Measurements from ENCODE around the gene ACAP2. TPM values are rescaled to one million over a fixed set of nuclear protein-coding genes. Genes with fewer than 3 reads are reported as not detected.

Gene ACAP2
- total RNA-seq, 4 donors from 2014 or later, result 52.9 to 62.0 (median 56.2) TPM

- TF ChIP-seq CTCF (IDR thresholded peaks at IDR 0.05), result no peak
- no peak for TF ChIP-seq POLR2A (IDR thresholded peaks at IDR 0.05)
- intact Hi-C loops (cut with DNase I; ENCODE audit: low total_unique reads), result no loop called here
- no peak for DNase-seq (ENCODE audit: low spot score in 2 of 2)
- WGBS, 2 donors, result 76 to 77% methylated on average over 6 of the region's 6 CpGs
- no peak overlapping the region for H3K4me3 ChIP-seq (ENCODE audit: low read depth, poor library complexity, severe bottlenecking)
Observed at GRCh38 chr3:195312714-195313113, 130.1 kb downstream of the ACAP2 start.

DNA sequence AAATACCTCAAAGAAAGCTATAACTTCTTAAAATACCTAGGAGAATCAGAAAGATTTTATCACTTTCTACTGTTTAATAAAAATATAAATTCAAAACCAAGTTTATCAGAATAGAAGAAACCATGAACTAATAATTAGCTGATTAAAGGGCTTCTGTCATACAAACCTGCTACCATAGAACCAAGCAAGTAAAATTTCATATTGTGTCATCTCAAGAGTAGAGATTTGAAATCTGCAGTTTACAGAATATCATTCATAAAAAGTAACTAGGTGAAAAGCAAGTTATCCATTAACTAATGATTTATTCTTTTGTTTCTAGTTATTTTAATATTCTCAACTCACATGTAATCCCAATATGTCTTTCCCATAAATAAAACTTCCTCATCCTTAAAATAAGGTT lies 135.1 kb downstream of the ACAP2 start:
- DNase-seq (ENCODE audit: low spot score in 2 of 2), result no peak
- H3K4me3 ChIP-seq (ENCODE audit: low read depth, poor library complexity, severe bottlenecking), result no peak overlapping the region
- TF ChIP-seq CTCF (IDR thresholded peaks at IDR 0.05), result no peak
- no peak for TF ChIP-seq POLR2A (IDR thresholded peaks at IDR 0.05)
- intact Hi-C loops (cut with DNase I; ENCODE audit: low total_unique reads), result no loop called here

DNA sequence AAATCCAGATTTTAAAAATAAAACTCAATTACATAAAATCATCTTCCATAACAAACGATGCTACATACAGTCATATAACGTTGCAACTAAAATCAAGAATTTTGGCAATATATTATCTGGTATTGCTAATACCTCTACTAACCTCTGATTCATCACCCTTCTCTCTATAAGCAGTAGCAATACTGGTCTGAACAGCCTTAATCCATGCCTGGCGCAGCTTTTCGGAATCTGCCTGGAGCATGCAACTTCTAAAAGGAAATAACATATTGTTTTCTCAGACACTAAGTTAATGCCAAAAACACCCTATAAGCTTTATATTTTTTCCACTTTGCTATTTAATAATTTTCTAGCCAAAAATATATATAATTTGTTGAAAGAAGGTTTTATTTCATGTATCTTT lies 136.5 kb downstream of the ACAP2 start:
- intact Hi-C loops (cut with DNase I; ENCODE audit: low total_unique reads), result no loop called here
- 91% methylated on average over 4 of the region's 4 CpGs for WGBS, 2 donors

DNA sequence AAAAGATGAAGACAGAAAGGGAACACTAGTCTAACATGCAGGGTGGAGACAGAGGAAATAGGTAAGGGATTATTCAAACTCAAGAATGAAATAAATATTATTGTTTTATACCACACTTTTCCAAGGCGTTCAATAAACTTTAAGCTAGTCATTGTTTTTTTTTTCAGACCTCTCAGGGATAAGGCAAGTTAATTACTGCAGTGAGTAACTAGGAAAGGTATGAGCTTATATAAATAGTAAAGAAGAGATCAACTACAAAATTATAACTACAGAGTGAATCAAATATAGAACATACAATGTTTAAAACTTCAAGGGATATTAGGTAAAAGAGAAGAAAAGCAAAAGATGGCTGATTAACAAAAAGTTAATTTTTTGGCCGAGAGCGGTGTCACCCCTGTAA lies 140.4 kb downstream of the ACAP2 start:
- intact Hi-C loops (cut with DNase I; ENCODE audit: low total_unique reads), result no loop called here
- DNase-seq (ENCODE audit: low spot score in 2 of 2), result no peak
- 94 to 98% methylated on average over 3 of the region's 3 CpGs for WGBS, 2 donors
- TF ChIP-seq CTCF (IDR thresholded peaks at IDR 0.05) (no peak), POLR2A (IDR thresholded peaks at IDR 0.05) (no peak)
- no peak overlapping the region for H3K4me3 ChIP-seq (ENCODE audit: low read depth, poor library complexity, severe bottlenecking)

More for the DNA sequence above, 136.5 kb downstream of the ACAP2 start:
- H3K4me3 ChIP-seq (ENCODE audit: low read depth, poor library complexity, severe bottlenecking), result no peak overlapping the region
- DNase-seq (ENCODE audit: low spot score in 2 of 2), result no peak
- TF ChIP-seq CTCF (IDR thresholded peaks at IDR 0.05) (no peak), POLR2A (IDR thresholded peaks at IDR 0.05) (no peak)

DNA sequence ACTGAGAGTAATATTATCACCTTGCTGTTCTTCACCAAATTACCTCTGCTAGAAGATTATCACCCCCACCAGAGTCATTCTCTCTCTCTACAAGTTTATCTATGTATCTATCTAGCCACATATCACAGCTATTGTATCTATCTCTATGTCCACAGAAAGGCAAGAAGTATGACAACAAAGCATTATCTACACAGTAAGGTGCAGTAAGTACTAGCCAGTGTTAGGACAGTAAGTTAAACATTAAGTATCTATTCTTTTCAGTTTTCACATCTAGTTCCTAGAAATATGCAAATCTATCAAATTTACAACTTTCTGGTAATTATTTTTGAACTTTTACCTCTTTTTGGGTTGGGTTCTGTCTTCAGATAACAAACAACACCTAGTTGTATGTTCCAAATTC lies 145.4 kb downstream of the ACAP2 start:
- TF ChIP-seq CTCF (IDR thresholded peaks at IDR 0.05) (no peak), POLR2A (IDR thresholded peaks at IDR 0.05) (no peak)
- no peak for DNase-seq (ENCODE audit: low spot score in 2 of 2)
- intact Hi-C loops (cut with DNase I; ENCODE audit: low total_unique reads), result no loop called here
- H3K4me3 ChIP-seq (ENCODE audit: low read depth, poor library complexity, severe bottlenecking), result no peak overlapping the region

DNA sequence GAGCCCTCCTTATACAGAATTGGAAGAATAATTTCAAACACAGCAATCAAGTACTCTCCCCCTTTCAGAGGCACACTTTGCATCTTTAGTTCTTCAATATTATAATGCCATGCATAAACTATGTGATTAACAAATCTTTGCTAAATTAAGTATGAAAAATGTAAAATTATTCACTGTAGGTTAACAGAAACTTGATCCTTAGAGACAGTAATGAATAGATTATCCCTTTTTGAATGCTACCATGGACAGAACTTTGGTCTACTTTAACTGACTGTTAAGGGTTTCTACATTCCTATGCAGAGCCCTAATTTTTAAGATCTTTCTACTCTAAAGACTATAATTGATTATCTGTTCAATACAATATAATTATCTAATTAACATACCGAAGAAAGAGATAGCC lies 146.2 kb downstream of the ACAP2 start:
- H3K4me3 ChIP-seq (ENCODE audit: low read depth, poor library complexity, severe bottlenecking), result no peak overlapping the region
- intact Hi-C loops (cut with DNase I; ENCODE audit: low total_unique reads), result no loop called here
- WGBS, 2 donors, result 92 to 96% methylated on average over 1 of the region's 1 CpG
- TF ChIP-seq CTCF (IDR thresholded peaks at IDR 0.05) (no peak), POLR2A (IDR thresholded peaks at IDR 0.05) (no peak)
- DNase-seq (ENCODE audit: low spot score in 2 of 2), result no peak
